ENCODE measurements around the gene SLC25A47.

Gene SLC25A47

GRCh38 chr14:100350986-100351385 lies 27.8 kb downstream of the SLC25A47 start:
- Mint-ChIP-seq H3K4me1 (no peaks in the 10 kb centered on the region), H3K27ac (peak overlapping the region; percentile 43), H3K9me3 (no peaks in the 10 kb centered on the region), H3K4me3 (no peak overlapping the region), H3K36me3 (ENCODE audit: low read depth) (peaks cover 49% of the 10 kb centered on the region), H3K27me3 (ENCODE audit: low read depth, poor library complexity) (peaks cover 6% of the 10 kb centered on the region)
- DNase-seq, result no peak
- TF ChIP-seq CTCF (IDR thresholded peaks at IDR 0.05), result no peak

- peaks cover 10% of the 10 kb centered on the region for H3K9me3 Mint-ChIP-seq
- H3K36me3 Mint-ChIP-seq (ENCODE audit: low read depth), result peaks cover 52% of the 10 kb centered on the region
Measured at GRCh38 chr14:100358396-100358795, 35.3 kb downstream of the SLC25A47 start.

GRCh38 chr14:100359111-100359510 lies 36.0 kb downstream of the SLC25A47 start:
- Mint-ChIP-seq H3K27me3 (ENCODE audit: low read depth, poor library complexity) (no peaks in the 10 kb centered on the region), H3K36me3 (ENCODE audit: low read depth) (peaks cover 44% of the 10 kb centered on the region), H3K4me1 (no peaks in the 10 kb centered on the region), H3K4me3 (no peak overlapping the region), H3K9me3 (peaks cover 10% of the 10 kb centered on the region), H3K27ac (no peak overlapping the region)
- TF ChIP-seq CTCF (IDR thresholded peaks at IDR 0.05), result no peak
- DNase-seq, result no peak

More at GRCh38 chr14:100358396-100358795, 35.3 kb downstream of the SLC25A47 start:
- Mint-ChIP-seq H3K4me1 (no peaks in the 10 kb centered on the region), H3K4me3 (no peak overlapping the region), H3K27me3 (ENCODE audit: low read depth, poor library complexity) (no peaks in the 10 kb centered on the region), H3K27ac (no peak overlapping the region)
- no peak for TF ChIP-seq CTCF (IDR thresholded peaks at IDR 0.05)
- DNase-seq, result no peak

- Mint-ChIP-seq H3K27me3 (ENCODE audit: low read depth, poor library complexity) (no peaks in the 10 kb centered on the region), H3K4me1 (no peaks in the 10 kb centered on the region), H3K4me3 (no peak overlapping the region), H3K36me3 (ENCODE audit: low read depth) (peaks cover 42% of the 10 kb centered on the region), H3K27ac (no peak overlapping the region), H3K9me3 (peaks cover 10% of the 10 kb centered on the region)
- no peak for TF ChIP-seq CTCF (IDR thresholded peaks at IDR 0.05)
- DNase-seq, result no peak
Measured at GRCh38 chr14:100359881-100360280, 36.7 kb downstream of the SLC25A47 start.

GRCh38 chr14:100361626-100362025 lies 38.5 kb downstream of the SLC25A47 start:
- Mint-ChIP-seq H3K27me3 (ENCODE audit: low read depth, poor library complexity) (no peaks in the 10 kb centered on the region), H3K36me3 (ENCODE audit: low read depth) (peaks cover 57% of the 10 kb centered on the region), H3K27ac (no peak overlapping the region), H3K9me3 (peaks cover 10% of the 10 kb centered on the region), H3K4me3 (no peak overlapping the region), H3K4me1 (no peaks in the 10 kb centered on the region)
- TF ChIP-seq CTCF (IDR thresholded peaks at IDR 0.05), result no peak
- DNase-seq, result no peak

- no peak for DNase-seq
- no peaks in the 10 kb centered on the region for H3K4me1 Mint-ChIP-seq
- no peak for TF ChIP-seq CTCF (IDR thresholded peaks at IDR 0.05)
- no peaks in the 10 kb centered on the region for H3K27me3 Mint-ChIP-seq (ENCODE audit: low read depth, poor library complexity)
- H3K9me3 Mint-ChIP-seq, result peaks cover 10% of the 10 kb centered on the region
- no peak overlapping the region for H3K4me3 Mint-ChIP-seq
- no peak overlapping the region for H3K27ac Mint-ChIP-seq
- peaks cover 57% of the 10 kb centered on the region for H3K36me3 Mint-ChIP-seq (ENCODE audit: low read depth)
Measured at GRCh38 chr14:100362311-100362927, 39.3 kb downstream of the SLC25A47 start.

Data from nephron progenitor cell (in vitro differentiated cells).